ENCODE results near the gene ZNF764.

DNA sequence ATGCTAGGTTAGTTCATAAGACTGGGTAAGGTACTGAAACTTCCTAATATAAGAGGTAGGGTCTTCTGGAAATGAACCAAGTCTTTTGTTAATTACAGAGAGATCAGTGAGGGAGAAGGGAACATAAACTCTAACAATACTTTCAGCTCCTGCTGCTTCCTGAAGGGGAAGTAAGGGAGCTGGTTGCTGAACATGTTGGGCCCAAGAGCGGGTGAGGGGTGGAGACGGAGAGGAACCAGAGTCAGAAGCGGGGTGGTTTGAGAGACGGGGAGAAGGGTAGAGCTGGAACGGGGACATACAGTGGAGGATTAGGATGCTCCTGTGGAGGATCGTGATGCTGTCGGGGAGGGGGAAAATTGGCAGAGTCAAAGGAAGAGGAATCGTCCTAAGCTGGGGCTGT lies 12.1 kb downstream of the ZNF764 start:
- TF ChIP-seq, protein P1, sequence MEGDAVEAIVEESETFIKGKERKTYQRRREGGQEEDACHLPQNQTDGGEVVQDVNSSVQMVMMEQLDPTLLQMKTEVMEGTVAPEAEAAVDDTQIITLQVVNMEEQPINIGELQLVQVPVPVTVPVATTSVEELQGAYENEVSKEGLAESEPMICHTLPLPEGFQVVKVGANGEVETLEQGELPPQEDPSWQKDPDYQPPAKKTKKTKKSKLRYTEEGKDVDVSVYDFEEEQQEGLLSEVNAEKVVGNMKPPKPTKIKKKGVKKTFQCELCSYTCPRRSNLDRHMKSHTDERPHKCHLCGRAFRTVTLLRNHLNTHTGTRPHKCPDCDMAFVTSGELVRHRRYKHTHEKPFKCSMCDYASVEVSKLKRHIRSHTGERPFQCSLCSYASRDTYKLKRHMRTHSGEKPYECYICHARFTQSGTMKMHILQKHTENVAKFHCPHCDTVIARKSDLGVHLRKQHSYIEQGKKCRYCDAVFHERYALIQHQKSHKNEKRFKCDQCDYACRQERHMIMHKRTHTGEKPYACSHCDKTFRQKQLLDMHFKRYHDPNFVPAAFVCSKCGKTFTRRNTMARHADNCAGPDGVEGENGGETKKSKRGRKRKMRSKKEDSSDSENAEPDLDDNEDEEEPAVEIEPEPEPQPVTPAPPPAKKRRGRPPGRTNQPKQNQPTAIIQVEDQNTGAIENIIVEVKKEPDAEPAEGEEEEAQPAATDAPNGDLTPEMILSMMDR (IDR thresholded peaks at IDR 0.05), result no peak
- TF ChIP-seq POLR2AphosphoS5 (IDR thresholded peaks at IDR 0.05) (no peak), POLR2A (IDR thresholded peaks at IDR 0.05) (no peak)
